ENCODE data around the gene ARHGAP15. TPM values are rescaled to one million over a fixed set of nuclear protein-coding genes. Genes with fewer than 3 reads are reported as not detected.

The ARHGAP15 gene
- total RNA-seq, 1 experiment from 2014 or later, result 0.26 TPM

- Histone ChIP-seq H3K4me3 (no peak overlapping the region), H3K36me3 (no peaks in the 10 kb centered on the region), H3K27ac (no peak overlapping the region), H3K9me3 (replicated peaks) (no peaks in the 10 kb centered on the region), H3K4me1 (no peaks in the 10 kb centered on the region), H3K27me3 (no peaks in the 10 kb centered on the region)
- no peak for DNase-seq
Observed at GRCh38 chr2:143280097-143280757, 151.0 kb downstream of the ARHGAP15 start.

- no peaks in the 10 kb centered on the region for H3K36me3 ChIP-seq
- no peak overlapping the region for H3K4me3 ChIP-seq
- H3K4me1 ChIP-seq, result no peaks in the 10 kb centered on the region
- H3K27me3 ChIP-seq, result no peaks in the 10 kb centered on the region
- H3K27ac ChIP-seq, result no peak overlapping the region
- peak in 1 of 2 experiments; percentile 16 for DNase-seq
- H3K9me3 ChIP-seq (replicated peaks), result no peaks in the 10 kb centered on the region
Observed at GRCh38 chr2:143282684-143283083, 153.5 kb downstream of the ARHGAP15 start.

GRCh38 chr2:143284087-143284675 lies 155.0 kb downstream of the ARHGAP15 start:
- no peaks in the 10 kb centered on the region for H3K36me3 ChIP-seq
- no peak overlapping the region for H3K27ac ChIP-seq
- DNase-seq, result peak; percentile 25 to 68
- H3K4me3 ChIP-seq, result no peak overlapping the region
- H3K9me3 ChIP-seq (replicated peaks), result no peaks in the 10 kb centered on the region
- H3K4me1 ChIP-seq, result no peaks in the 10 kb centered on the region
- H3K27me3 ChIP-seq, result no peaks in the 10 kb centered on the region

GRCh38 chr2:143289025-143289424 lies 159.8 kb downstream of the ARHGAP15 start:
- H3K27ac ChIP-seq, result no peak overlapping the region
- no peaks in the 10 kb centered on the region for H3K4me1 ChIP-seq
- H3K36me3 ChIP-seq, result no peaks in the 10 kb centered on the region
- no peaks in the 10 kb centered on the region for H3K9me3 ChIP-seq (replicated peaks)
- DNase-seq, result no peak
- no peak overlapping the region for H3K4me3 ChIP-seq
- H3K27me3 ChIP-seq, result no peaks in the 10 kb centered on the region

GRCh38 chr2:143290221-143290620 lies 161.0 kb downstream of the ARHGAP15 start:
- H3K36me3 ChIP-seq, result no peaks in the 10 kb centered on the region
- no peaks in the 10 kb centered on the region for H3K27me3 ChIP-seq
- H3K9me3 ChIP-seq (replicated peaks), result no peaks in the 10 kb centered on the region
- H3K27ac ChIP-seq, result no peak overlapping the region
- H3K4me3 ChIP-seq, result no peak overlapping the region
- DNase-seq, result no peak
- H3K4me1 ChIP-seq, result no peaks in the 10 kb centered on the region

- H3K4me1 ChIP-seq, result no peaks in the 10 kb centered on the region
- no peak for DNase-seq
- H3K27ac ChIP-seq, result no peak overlapping the region
- no peaks in the 10 kb centered on the region for H3K9me3 ChIP-seq (replicated peaks)
- H3K36me3 ChIP-seq, result no peaks in the 10 kb centered on the region
- no peak overlapping the region for H3K4me3 ChIP-seq
- no peaks in the 10 kb centered on the region for H3K27me3 ChIP-seq
Observed at GRCh38 chr2:143294068-143294467, 164.8 kb downstream of the ARHGAP15 start.

GRCh38 chr2:143296089-143296488 lies 166.9 kb downstream of the ARHGAP15 start:
- no peak for DNase-seq
- Histone ChIP-seq H3K36me3 (no peaks in the 10 kb centered on the region), H3K4me3 (no peak overlapping the region), H3K4me1 (0 out of 2 replicates have a peak, but pooled peaks cover 4% of the 10 kb centered on the region), H3K27me3 (no peaks in the 10 kb centered on the region), H3K9me3 (replicated peaks) (no peaks in the 10 kb centered on the region), H3K27ac (no peak overlapping the region)

GRCh38 chr2:143297182-143297581 lies 168.0 kb downstream of the ARHGAP15 start:
- no peaks in the 10 kb centered on the region for H3K27me3 ChIP-seq
- H3K36me3 ChIP-seq, result no peaks in the 10 kb centered on the region
- 0 out of 2 replicates have a peak, but pooled peaks cover 4% of the 10 kb centered on the region for H3K4me1 ChIP-seq
- no peak overlapping the region for H3K4me3 ChIP-seq
- no peaks in the 10 kb centered on the region for H3K9me3 ChIP-seq (replicated peaks)
- H3K27ac ChIP-seq, result no peak overlapping the region
- DNase-seq, result no peak

GRCh38 chr2:143300536-143300935 lies 171.3 kb downstream of the ARHGAP15 start:
- no peak overlapping the region for H3K27ac ChIP-seq
- H3K27me3 ChIP-seq, result no peaks in the 10 kb centered on the region
- no peak overlapping the region for H3K4me3 ChIP-seq
- 0 out of 2 replicates have a peak, but pooled peaks cover 4% of the 10 kb centered on the region for H3K4me1 ChIP-seq
- H3K9me3 ChIP-seq (replicated peaks), result no peaks in the 10 kb centered on the region
- H3K36me3 ChIP-seq, result no peaks in the 10 kb centered on the region
- DNase-seq, result peak; percentile 4 to 29

- Histone ChIP-seq H3K27ac (no peak overlapping the region), H3K9me3 (replicated peaks) (no peaks in the 10 kb centered on the region), H3K36me3 (no peaks in the 10 kb centered on the region), H3K27me3 (no peaks in the 10 kb centered on the region), H3K4me3 (no peak overlapping the region), H3K4me1 (0 out of 2 replicates have a peak, but pooled peaks cover 4% of the 10 kb centered on the region)
- DNase-seq, result no peak
Observed at GRCh38 chr2:143311426-143311825, 182.2 kb downstream of the ARHGAP15 start.

- Histone ChIP-seq H3K27me3 (no peaks in the 10 kb centered on the region), H3K27ac (no peak overlapping the region), H3K4me1 (0 out of 2 replicates have a peak, but pooled peaks cover 4% of the 10 kb centered on the region), H3K36me3 (no peaks in the 10 kb centered on the region), H3K9me3 (replicated peaks) (no peaks in the 10 kb centered on the region), H3K4me3 (no peak overlapping the region)
- DNase-seq, result no peak
Observed at GRCh38 chr2:143312441-143312840, 183.2 kb downstream of the ARHGAP15 start.

- Histone ChIP-seq H3K36me3 (no peaks in the 10 kb centered on the region), H3K27ac (no peak overlapping the region), H3K4me3 (no peak overlapping the region), H3K27me3 (no peaks in the 10 kb centered on the region), H3K4me1 (0 out of 2 replicates have a peak, but pooled peaks cover 4% of the 10 kb centered on the region), H3K9me3 (replicated peaks) (no peaks in the 10 kb centered on the region)
- DNase-seq, result no peak
Observed at GRCh38 chr2:143313861-143314260, 184.6 kb downstream of the ARHGAP15 start.

- DNase-seq, result no peak
- H3K36me3 ChIP-seq, result no peaks in the 10 kb centered on the region
- H3K4me3 ChIP-seq, result no peak overlapping the region
- H3K27me3 ChIP-seq, result no peaks in the 10 kb centered on the region
- H3K9me3 ChIP-seq (replicated peaks), result no peaks in the 10 kb centered on the region
- H3K4me1 ChIP-seq, result no peaks in the 10 kb centered on the region
- H3K27ac ChIP-seq, result no peak overlapping the region
Observed at GRCh38 chr2:143321994-143322393, 192.8 kb downstream of the ARHGAP15 start.

- no peaks in the 10 kb centered on the region for H3K27me3 ChIP-seq
- H3K36me3 ChIP-seq, result no peaks in the 10 kb centered on the region
- no peaks in the 10 kb centered on the region for H3K4me1 ChIP-seq
- no peak overlapping the region for H3K27ac ChIP-seq
- no peak for DNase-seq
- no peaks in the 10 kb centered on the region for H3K9me3 ChIP-seq (replicated peaks)
- no peak overlapping the region for H3K4me3 ChIP-seq
Observed at GRCh38 chr2:143329288-143329687, 200.1 kb downstream of the ARHGAP15 start.

GRCh38 chr2:143333168-143333791 lies 204.1 kb downstream of the ARHGAP15 start:
- no peak for DNase-seq
- Histone ChIP-seq H3K4me1 (no peaks in the 10 kb centered on the region), H3K4me3 (no peak overlapping the region), H3K27me3 (no peaks in the 10 kb centered on the region), H3K9me3 (replicated peaks) (no peaks in the 10 kb centered on the region), H3K36me3 (no peaks in the 10 kb centered on the region), H3K27ac (no peak overlapping the region)
